Endodermal cell (in vitro differentiated cells): Measurements from ENCODE around the gene GBF1. TPM values are rescaled to one million over a fixed set of nuclear protein-coding genes. Genes with fewer than 3 reads are reported as not detected.

Experiments used
- DNase-seq: peaks from one replicate; pipeline ENCODE4 v3.0.0-alpha.2; 2017
- H3K27ac ChIP-seq: 2 replicates; pipeline ENCODE4 v1.5.1; 2013; ENCODE audit warnings: mild to moderate bottlenecking, low read depth, low read length, moderate library complexity
- H3K27me3 ChIP-seq: 2 replicates; pipeline ENCODE4 v1.6.1; 2013; ENCODE audit warnings: mild to moderate bottlenecking, low read length, moderate library complexity; ENCODE audit not compliant: insufficient read depth, control insufficient read depth, poor library complexity, severe bottlenecking
- H3K36me3 ChIP-seq: 2 replicates; pipeline ENCODE4 v1.7.0; 2013; ENCODE audit warnings: mild to moderate bottlenecking, low read length, moderate library complexity; ENCODE audit not compliant: control insufficient read depth, insufficient read depth
- H3K4me1 ChIP-seq: one replicate; pipeline ENCODE4 v1.7.0; 2013; ENCODE audit warnings: low read length; ENCODE audit not compliant: control insufficient read depth, insufficient read depth
- H3K4me3 ChIP-seq: 2 replicates; pipeline ENCODE4 v1.5.1; 2013; ENCODE audit warnings: mild to moderate bottlenecking, low read length, moderate library complexity
- H3K9ac ChIP-seq: 2 replicates; pipeline ENCODE4 v1.6.1; 2013; ENCODE audit warnings: mild to moderate bottlenecking, low read length, moderate library complexity; ENCODE audit not compliant: poor library complexity, severe bottlenecking; ENCODE audit errors: extremely low read depth
- H3K9me3 ChIP-seq: 2 replicates; pipeline ENCODE4 v1.6.1; 2013; ENCODE audit warnings: mild to moderate bottlenecking, low read length, moderate library complexity; ENCODE audit not compliant: control insufficient read depth
- H3K27ac Mint-ChIP-seq: 2 replicates; pipeline ENCODE4 v1.8.0; 2020; ENCODE audit warnings: mixed read lengths
- H3K27me3 Mint-ChIP-seq: 2 replicates; pipeline ENCODE4 v1.8.0; 2021; ENCODE audit warnings: mild to moderate bottlenecking, mixed read lengths; ENCODE audit not compliant: insufficient read depth
- H3K36me3 Mint-ChIP-seq: 2 replicates; pipeline ENCODE4 v1.8.0; 2020; ENCODE audit warnings: low read depth, mixed read lengths
- H3K4me1 Mint-ChIP-seq: 2 replicates; pipeline ENCODE4 v1.8.0; 2020; ENCODE audit warnings: mixed read lengths
- H3K4me3 Mint-ChIP-seq: 2 replicates; pipeline ENCODE4 v1.8.0; 2020; ENCODE audit warnings: mild to moderate bottlenecking, moderate library complexity, mixed read lengths
- H3K9me3 Mint-ChIP-seq: 2 replicates; pipeline ENCODE4 v1.8.0; 2020; ENCODE audit warnings: mild to moderate bottlenecking, mixed read lengths
- CTCF ChIP-seq: fragments of 200-600 bp; sonication (generic); conservative IDR thresholded peaks from 2 replicates; pipeline ENCODE4 v1.5.0; 2021; ENCODE audit warnings: antibody characterized with exemption, mild to moderate bottlenecking
- WGBS, 2 experiments: methylation state at CpG; one replicate each; pipeline versions ENCODE4 v1.1.5 to v1.1.7; 2013; ENCODE audit warnings: missing lambda C conversion rate in 2 of 2, mixed read lengths in 1 of 2; ENCODE audit not compliant: insufficient coverage in 1 of 2, insufficient read length in 1 of 2; 5-methylcytosine and 5-hydroxymethylcytosine counted together
- total RNA-seq, 2 donors: library from RNA; stranded (reverse); fragmentation: NEBNext Ultra II Directional in 1 of 2; extraction: Animal tissue kit (Norgen Biotek cat#: 25700) in 1 of 2; gene quantifications; 2 replicates in 1 of 2; 3 replicates in 1 of 2; pipeline ENCODE4 v1.2.1, GENCODE V29; 2021

GBF1 gene
- total RNA-seq, 2 donors from 2014 or later, result 31.1 to 31.4 TPM

- H3K9ac ChIP-seq, result no peak overlapping the region
- no peaks in the 10 kb centered on the region for H3K9me3 ChIP-seq
- 94 to 96% methylated on average over 12 to 17 of the region's 17 CpGs for WGBS, 2 experiments
- Mint-ChIP-seq H3K27me3 (peaks cover 4% of the 10 kb centered on the region), H3K9me3 (no peaks in the 10 kb centered on the region), H3K4me1 (peaks cover 9% of the 10 kb centered on the region), H3K27ac (no peak overlapping the region), H3K4me3 (no peak overlapping the region), H3K36me3 (peaks cover 23% of the 10 kb centered on the region)
- no peaks in the 10 kb centered on the region for H3K27me3 ChIP-seq
- no peak for TF ChIP-seq CTCF
- H3K36me3 ChIP-seq, result peaks cover 25% of the 10 kb centered on the region
- no peak overlapping the region for H3K27ac ChIP-seq
- DNase-seq, result no peak
- H3K4me1 ChIP-seq, result peaks cover 7% of the 10 kb centered on the region
- no peak overlapping the region for H3K4me3 ChIP-seq
Measured at GRCh38 chr10:102400076-102400475, 154.7 kb downstream of the GBF1 start.

- Histone ChIP-seq H3K27me3 (no peaks in the 10 kb centered on the region), H3K9ac (no peak overlapping the region), H3K9me3 (no peaks in the 10 kb centered on the region), H3K4me1 (peaks cover 7% of the 10 kb centered on the region), H3K27ac (no peak overlapping the region), H3K4me3 (no peak overlapping the region), H3K36me3 (peaks cover 25% of the 10 kb centered on the region)
- H3K4me3 Mint-ChIP-seq, result no peak overlapping the region
- peaks cover 23% of the 10 kb centered on the region for H3K36me3 Mint-ChIP-seq
- H3K4me1 Mint-ChIP-seq, result peaks cover 9% of the 10 kb centered on the region
- no peak for DNase-seq
- no peak overlapping the region for H3K27ac Mint-ChIP-seq
- no peak for TF ChIP-seq CTCF
- peaks cover 7% of the 10 kb centered on the region for H3K27me3 Mint-ChIP-seq
- WGBS, 2 experiments, result 93 to 95% methylated on average over 7 to 22 of the region's 22 CpGs
- H3K9me3 Mint-ChIP-seq, result no peaks in the 10 kb centered on the region
Measured at GRCh38 chr10:102400598-102401341, 155.4 kb downstream of the GBF1 start.

- Histone ChIP-seq H3K9me3 (no peaks in the 10 kb centered on the region), H3K27me3 (no peaks in the 10 kb centered on the region), H3K36me3 (peaks cover 25% of the 10 kb centered on the region), H3K27ac (no peak overlapping the region), H3K4me1 (peaks cover 3% of the 10 kb centered on the region), H3K9ac (no peak overlapping the region), H3K4me3 (no peak overlapping the region)
- Mint-ChIP-seq H3K4me1 (peaks cover 4% of the 10 kb centered on the region), H3K27me3 (peaks cover 13% of the 10 kb centered on the region), H3K9me3 (no peaks in the 10 kb centered on the region), H3K4me3 (no peak overlapping the region), H3K27ac (no peak overlapping the region), H3K36me3 (peaks cover 23% of the 10 kb centered on the region)
- TF ChIP-seq CTCF, result no peak
- DNase-seq, result no peak
- 90% methylated on average over 5 to 8 of the region's 8 CpGs for WGBS, 2 experiments
Measured at GRCh38 chr10:102401342-102401654, 156.0 kb downstream of the GBF1 start.
